Measurements from ENCODE around the gene ETF1.

GRCh38 chr5:138569782-138570181 lies 26.7 kb upstream of the ETF1 start:
- TF ChIP-seq GATA3 (IDR thresholded peaks at IDR 0.05; ENCODE audit: low read depth, low read length) (no peak), GATA2 (IDR thresholded peaks at IDR 0.05; ENCODE audit: low read depth, low read length) (no peak)

Measured in SH-SY5Y (cell line).